Esophagus muscularis mucosa (tissue), 4 donors: ENCODE data around the gene KRT33A. TPM values are rescaled to one million over a fixed set of nuclear protein-coding genes. Genes with fewer than 3 reads are reported as not detected.

ENCODE experiments used
- DNase-seq: peaks from one replicate; pipeline ENCODE4 v3.0.0-alpha.2; 2017; ENCODE audit errors: extremely low spot score
- H3K27ac ChIP-seq, 4 donors: fragments of 200-600 bp; sonication (generic); replicated peaks in 1 of 4; 1 replicate in 3 of 4; 2 replicates in 1 of 4; pipeline ENCODE4 v1.5.1; 2016 to 2019; ENCODE audit warnings: mild to moderate bottlenecking in 1 of 4
- H3K27me3 ChIP-seq, 4 donors: fragments of 200-600 bp; sonication (generic); one replicate each; pipeline versions ENCODE4 v1.5.1 to v1.6.0; 2016 to 2019
- H3K36me3 ChIP-seq, 4 donors: fragments of 200-600 bp; sonication (generic); one replicate each; pipeline ENCODE4 v1.5.1; 2016 to 2019
- H3K4me1 ChIP-seq, 4 donors: fragments of 200-600 bp; sonication (generic); one replicate each; pipeline ENCODE4 v1.5.1; 2016 to 2019
- H3K4me3 ChIP-seq, 4 donors: fragments of 200-600 bp; sonication (generic); 1 replicate in 2 of 4; 2 replicates in 2 of 4; pipeline ENCODE4 v1.5.1; 2016 to 2019; ENCODE audit warnings: mild to moderate bottlenecking in 4 of 4, moderate library complexity in 1 of 4
- H3K9me3 ChIP-seq, 4 donors: fragments of 200-600 bp; sonication (generic); 1 replicate in 3 of 4; 2 replicates in 1 of 4; pipeline ENCODE4 v1.5.1; 2016 to 2019
- CTCF ChIP-seq, 3 experiments: fragments of 200-600 bp in 2 of 3; fragments of 450-650 bp in 1 of 3; sonication (generic) in 2 of 3; IDR thresholded peaks; one replicate each; pipeline ENCODE4 v1.5.1; 2017 to 2019; ENCODE audit warnings: antibody characterized with exemption in 3 of 3, mild to moderate bottlenecking in 2 of 3, moderate library complexity in 1 of 3
- EP300 ChIP-seq: sonication (generic); formaldehyde crosslinking; IDR thresholded peaks from one replicate; pipeline ENCODE4 v1.6.1; 2017; ENCODE audit warnings: antibody characterized with exemption
- POLR2A ChIP-seq: fragments of 450-650 bp; IDR thresholded peaks from one replicate; pipeline ENCODE4 v1.6.1; 2017; ENCODE audit warnings: antibody characterized with exemption, moderate library complexity, mild to moderate bottlenecking, low read depth
- POLR2AphosphoS5 ChIP-seq, 2 donors: sonication (generic); formaldehyde crosslinking; IDR thresholded peaks; one replicate each; pipeline ENCODE4 v1.6.1; 2017; ENCODE audit warnings: antibody characterized with exemption in 2 of 2
- WGBS: methylation state at CpG from one replicate; pipeline ENCODE4 v1.1.5; 2018; 5-methylcytosine and 5-hydroxymethylcytosine counted together
- intact Hi-C: fragments of 100-400 bp; cut with DNase I; formaldehyde crosslinking; loops from one replicate; pipeline ENCODE4 v1.15.1; 2023
- total RNA-seq, 4 donors: library from RNA; depleted of rRNA; stranded (reverse); fragments of >200 nt; gene quantifications; one replicate each; pipeline versions ENCODE4 v1.1.0 to v1.2.1, GENCODE V29; 2016

KRT33A gene
- total RNA-seq, 4 donors from 2014 or later = not detected

- Histone ChIP-seq H3K4me1 (no peaks in the 10 kb centered on the region), H3K4me3 (no peak overlapping the region), H3K9me3 (no peaks in the 10 kb centered on the region), H3K36me3 (no peaks in the 10 kb centered on the region), H3K27me3 (no peaks in the 10 kb centered on the region), H3K27ac (no peak overlapping the region)
- intact Hi-C loops = no loop called here
- 49% methylated on average over 2 of the region's 2 CpGs for WGBS
- TF ChIP-seq EP300 = no peak
- no peak for TF ChIP-seq POLR2A
- no peak for TF ChIP-seq POLR2AphosphoS5 (IDR thresholded peaks at IDR 0.05)
- TF ChIP-seq CTCF (IDR thresholded peaks at IDR 0.05) = no peak
- DNase-seq = no peak
Measured at GRCh38 chr17:41377546-41377945, 26.9 kb upstream of the KRT33A start.

GRCh38 chr17:41369713-41370112, 19.1 kb upstream of the KRT33A start, which contains the start of gene KRT33B:
Gene KRT33B, minus strand, starts transcription at chr17:41369813. Its CDS starts 63 bp downstream, at chr17:41369750.
- H3K4me3 ChIP-seq = no peak within 1 kb of the TSS
- no CpG with 5 or more reads among the region's 1 CpG for WGBS
- H3K36me3 ChIP-seq = no peaks in the 10 kb centered on the region
- no peak for TF ChIP-seq EP300
- TF ChIP-seq CTCF (IDR thresholded peaks at IDR 0.05) = no peak
- TF ChIP-seq POLR2AphosphoS5 (IDR thresholded peaks at IDR 0.05) = no peak
- TF ChIP-seq POLR2A = no peak
- peaks cover 0 to 7% (median 0%) of the 10 kb centered on the region in 4 donors for H3K4me1 ChIP-seq
- no peak within 1 kb of the TSS for H3K27ac ChIP-seq
- no peaks in the 10 kb centered on the region for H3K9me3 ChIP-seq
- no peaks in the 10 kb centered on the region for H3K27me3 ChIP-seq
- DNase-seq = no peak
- intact Hi-C loops = no loop called here

GRCh38 chr17:41369023-41369422, 18.4 kb upstream of the KRT33A start:
- H3K27ac ChIP-seq = no peak overlapping the region
- 89% methylated on average over 2 of the region's 2 CpGs for WGBS
- no peak overlapping the region for H3K4me3 ChIP-seq
- TF ChIP-seq POLR2AphosphoS5 (IDR thresholded peaks at IDR 0.05) (no peak), EP300 (no peak), CTCF (IDR thresholded peaks at IDR 0.05) (no peak), POLR2A (no peak)
- no peaks in the 10 kb centered on the region for H3K27me3 ChIP-seq
- no peak for DNase-seq
- H3K4me1 ChIP-seq = peaks cover 0 to 7% (median 0%) of the 10 kb centered on the region in 4 donors
- intact Hi-C loops = no loop called here
- no peaks in the 10 kb centered on the region for H3K36me3 ChIP-seq
- no peaks in the 10 kb centered on the region for H3K9me3 ChIP-seq

GRCh38 chr17:41367426-41368075, 16.9 kb upstream of the KRT33A start:
- WGBS = 85% methylated on average over 10 of the region's 10 CpGs
- H3K4me1 ChIP-seq = peaks cover 0 to 7% (median 0%) of the 10 kb centered on the region in 4 donors
- intact Hi-C loops = no loop called here

GRCh38 chr17:41366070-41366469, 15.4 kb upstream of the KRT33A start:
- no peak overlapping the region for H3K27ac ChIP-seq
- H3K9me3 ChIP-seq = no peaks in the 10 kb centered on the region
- no peaks in the 10 kb centered on the region for H3K36me3 ChIP-seq
- no peak overlapping the region for H3K4me3 ChIP-seq
- intact Hi-C loops = no loop called here
- H3K4me1 ChIP-seq = peaks cover 0 to 7% (median 0%) of the 10 kb centered on the region in 4 donors
- DNase-seq = no peak
- TF ChIP-seq EP300 = no peak
- no peak for TF ChIP-seq CTCF (IDR thresholded peaks at IDR 0.05)
- TF ChIP-seq POLR2A = no peak
- TF ChIP-seq POLR2AphosphoS5 (IDR thresholded peaks at IDR 0.05) = no peak
- H3K27me3 ChIP-seq = no peaks in the 10 kb centered on the region

More at GRCh38 chr17:41367426-41368075, 16.9 kb upstream of the KRT33A start:
- H3K27me3 ChIP-seq = no peaks in the 10 kb centered on the region
- no peak overlapping the region for H3K4me3 ChIP-seq
- H3K9me3 ChIP-seq = no peaks in the 10 kb centered on the region
- TF ChIP-seq POLR2A = no peak
- no peak for DNase-seq
- H3K27ac ChIP-seq = no peak overlapping the region
- no peaks in the 10 kb centered on the region for H3K36me3 ChIP-seq
